H9 (cell line): ENCODE data around the gene NUDT8. TPM values are rescaled to one million over a fixed set of nuclear protein-coding genes. Genes with fewer than 3 reads are reported as not detected.

Source experiments
- DNase-seq: peaks from one replicate; pipeline ENCODE4 v3.0.0-alpha.2; 2017
- H2AFZ ChIP-seq: one replicate; pipeline ENCODE4 v1.6.1; 2013; ENCODE audit warnings: mild to moderate bottlenecking, low read length, control low read depth, moderate library complexity
- H2AK5ac ChIP-seq: 2 replicates; pipeline ENCODE4 v1.6.1; 2013; ENCODE audit warnings: low read length, control low read depth, mixed read lengths; ENCODE audit not compliant: insufficient read length
- H2BK120ac ChIP-seq: one replicate; pipeline ENCODE4 v1.6.1; 2013; ENCODE audit warnings: low read depth, mild to moderate bottlenecking, low read length, control low read depth, inconsistent platforms; ENCODE audit not compliant: poor library complexity, severe bottlenecking
- H2BK12ac ChIP-seq: 2 replicates; pipeline ENCODE4 v1.6.1; 2013; ENCODE audit warnings: low read length, control low read depth, mixed read lengths, low read depth; ENCODE audit not compliant: insufficient read length
- H2BK15ac ChIP-seq: 2 replicates; pipeline ENCODE4 v1.6.1; 2013; ENCODE audit warnings: low read depth, low read length, control low read depth
- H2BK20ac ChIP-seq: one replicate; pipeline ENCODE4 v1.6.1; 2013; ENCODE audit warnings: low read depth, mild to moderate bottlenecking, low read length, control low read depth, inconsistent platforms; ENCODE audit not compliant: poor library complexity, severe bottlenecking
- H2BK5ac ChIP-seq: 2 replicates; pipeline ENCODE4 v1.6.1; 2013; ENCODE audit warnings: low read length, control low read depth, mixed read lengths; ENCODE audit not compliant: insufficient read length
- H3K14ac ChIP-seq: 2 replicates; pipeline ENCODE4 v1.6.1; 2013; ENCODE audit warnings: low read length, control low read depth; ENCODE audit not compliant: insufficient read depth
- H3K18ac ChIP-seq: 2 replicates; pipeline ENCODE4 v1.6.1; 2013; ENCODE audit warnings: low read depth, mild to moderate bottlenecking, mixed read lengths, low read length, control low read depth; ENCODE audit not compliant: insufficient read length
- H3K23ac ChIP-seq: 2 replicates; pipeline ENCODE4 v1.6.1; 2013; ENCODE audit warnings: low read length, control low read depth, mixed read lengths, low read depth; ENCODE audit not compliant: insufficient read length
- H3K23me2 ChIP-seq: 2 replicates; pipeline ENCODE4 v1.6.1; 2013; ENCODE audit warnings: low read depth, mild to moderate bottlenecking, mixed read lengths, low read length, control low read depth; ENCODE audit not compliant: insufficient read length, poor library complexity, severe bottlenecking
- H3K27ac ChIP-seq: 2 replicates; pipeline ENCODE4 v1.5.1; 2013; ENCODE audit warnings: low read length, control low read depth, mixed read lengths, low read depth; ENCODE audit not compliant: insufficient read length
- H3K27me3 ChIP-seq: 2 replicates; pipeline ENCODE4 v1.6.1; 2013; ENCODE audit warnings: low read length, control low read depth, inconsistent platforms; ENCODE audit not compliant: insufficient read depth
- H3K4ac ChIP-seq: 2 replicates; pipeline ENCODE4 v1.6.1; 2013; ENCODE audit warnings: low read depth, mild to moderate bottlenecking, control low read depth, inconsistent platforms, low read length, moderate library complexity
- H3K4me1 ChIP-seq: 2 replicates; pipeline ENCODE4 v1.6.1; 2013; ENCODE audit warnings: low read length, control low read depth, inconsistent platforms; ENCODE audit not compliant: insufficient read depth
- H3K4me2 ChIP-seq: 2 replicates; pipeline ENCODE4 v1.6.1; 2013; ENCODE audit warnings: low read length, control low read depth, mixed read lengths; ENCODE audit not compliant: insufficient read length, insufficient read depth
- H3K56ac ChIP-seq: 2 replicates; pipeline ENCODE4 v1.6.1; 2013; ENCODE audit warnings: low read depth, mild to moderate bottlenecking, mixed read lengths, low read length, control low read depth; ENCODE audit not compliant: insufficient read length
- H3K79me1 ChIP-seq: 2 replicates; pipeline ENCODE4 v1.6.1; 2013; ENCODE audit warnings: low read depth, mild to moderate bottlenecking, moderate library complexity, low read length, control low read depth, inconsistent platforms; ENCODE audit not compliant: insufficient read depth, poor library complexity, severe bottlenecking
- H3K79me2 ChIP-seq: 2 replicates; pipeline ENCODE4 v1.6.1; 2013; ENCODE audit warnings: low read length, control low read depth, inconsistent platforms; ENCODE audit not compliant: insufficient read depth
- H3K9ac ChIP-seq: 2 replicates; pipeline ENCODE4 v1.6.1; 2013; ENCODE audit warnings: low read length, control low read depth, mixed read lengths; ENCODE audit not compliant: insufficient read length; ENCODE audit errors: extremely low read depth
- H3K9me3 ChIP-seq: one replicate; pipeline ENCODE4 v1.6.1; 2013; ENCODE audit warnings: low read depth, low read length, inconsistent platforms; ENCODE audit not compliant: control insufficient read depth
- H3T11ph ChIP-seq: one replicate; pipeline ENCODE4 v1.6.1; 2013; ENCODE audit warnings: mild to moderate bottlenecking, low read length, control low read depth, inconsistent platforms
- H4K20me1 ChIP-seq: one replicate; pipeline ENCODE4 v1.6.1; 2013; ENCODE audit not compliant: control insufficient read depth, insufficient read length, insufficient read depth
- H4K5ac ChIP-seq: 2 replicates; pipeline ENCODE4 v1.6.1; 2013; ENCODE audit warnings: low read depth, mild to moderate bottlenecking, mixed read lengths, low read length, control low read depth; ENCODE audit not compliant: insufficient read length
- H4K8ac ChIP-seq: replicated peaks from 2 replicates; pipeline ENCODE4 v1.6.1; 2013; ENCODE audit warnings: low read length, control low read depth, mixed read lengths, low read depth; ENCODE audit not compliant: insufficient read length
- H4K91ac ChIP-seq: 2 replicates; pipeline ENCODE4 v1.6.1; 2013; ENCODE audit warnings: low read depth, mild to moderate bottlenecking, moderate library complexity, mixed read lengths, low read length, control low read depth; ENCODE audit not compliant: insufficient read length
- H3K27ac Mint-ChIP-seq, 3 experiments: 2 replicates in 2 of 3; 3 replicates in 1 of 3; pipeline ENCODE4 v1.8.0; 2020 to 2021; ENCODE audit warnings: mixed read lengths in 3 of 3, mild to moderate bottlenecking in 1 of 3, moderate library complexity in 1 of 3
- H3K27me3 Mint-ChIP-seq: 2 replicates; pipeline ENCODE4 v1.8.0; 2021; ENCODE audit warnings: low read depth, mild to moderate bottlenecking, moderate library complexity, mixed read lengths
- H3K36me3 Mint-ChIP-seq, 3 experiments: 2 replicates in 2 of 3; 3 replicates in 1 of 3; pipeline ENCODE4 v1.8.0; 2020 to 2021; ENCODE audit warnings: low read depth in 3 of 3, mixed read lengths in 3 of 3; ENCODE audit not compliant: insufficient read depth in 1 of 3
- H3K4me1 Mint-ChIP-seq, 2 experiments: 2 replicates each; pipeline ENCODE4 v1.8.0; 2020; ENCODE audit warnings: mixed read lengths in 2 of 2
- H3K4me3 Mint-ChIP-seq, 2 experiments: 2 replicates in 1 of 2; 3 replicates in 1 of 2; pipeline ENCODE4 v1.8.0; 2020 to 2021; ENCODE audit warnings: mild to moderate bottlenecking in 2 of 2, mixed read lengths in 2 of 2, moderate library complexity in 1 of 2
- H3K9me3 Mint-ChIP-seq, 2 experiments: 2 replicates in 1 of 2; 3 replicates in 1 of 2; pipeline ENCODE4 v1.8.0; 2020; ENCODE audit warnings: mild to moderate bottlenecking in 2 of 2, mixed read lengths in 2 of 2, moderate library complexity in 1 of 2
- WGBS: extraction: QIAGEN DNeasy Blood & Tissue Kit; methylation state at CpG from one replicate; pipeline ENCODE4 v1.1.7; 2013; ENCODE audit warnings: missing lambda C conversion rate, low lambda C conversion rate, mixed read lengths; ENCODE audit not compliant: insufficient read length; ENCODE audit errors: extremely low coverage; 5-methylcytosine and 5-hydroxymethylcytosine counted together
- total RNA-seq: library from RNA; stranded (reverse); gene quantifications from 2 replicates; pipeline ENCODE4 v1.2.1, GENCODE V29; 2021
- TF ChIP-seq, protein P1 (sequence below): fragments of 200-600 bp; sonication (generic); conservative IDR thresholded peaks from 3 replicates; pipeline ENCODE4 v1.8.0; 2021; ENCODE audit warnings: antibody characterized with exemption, mild to moderate bottlenecking

Gene NUDT8
- total RNA-seq, 1 experiment from 2014 or later = 6.5 TPM

DNA sequence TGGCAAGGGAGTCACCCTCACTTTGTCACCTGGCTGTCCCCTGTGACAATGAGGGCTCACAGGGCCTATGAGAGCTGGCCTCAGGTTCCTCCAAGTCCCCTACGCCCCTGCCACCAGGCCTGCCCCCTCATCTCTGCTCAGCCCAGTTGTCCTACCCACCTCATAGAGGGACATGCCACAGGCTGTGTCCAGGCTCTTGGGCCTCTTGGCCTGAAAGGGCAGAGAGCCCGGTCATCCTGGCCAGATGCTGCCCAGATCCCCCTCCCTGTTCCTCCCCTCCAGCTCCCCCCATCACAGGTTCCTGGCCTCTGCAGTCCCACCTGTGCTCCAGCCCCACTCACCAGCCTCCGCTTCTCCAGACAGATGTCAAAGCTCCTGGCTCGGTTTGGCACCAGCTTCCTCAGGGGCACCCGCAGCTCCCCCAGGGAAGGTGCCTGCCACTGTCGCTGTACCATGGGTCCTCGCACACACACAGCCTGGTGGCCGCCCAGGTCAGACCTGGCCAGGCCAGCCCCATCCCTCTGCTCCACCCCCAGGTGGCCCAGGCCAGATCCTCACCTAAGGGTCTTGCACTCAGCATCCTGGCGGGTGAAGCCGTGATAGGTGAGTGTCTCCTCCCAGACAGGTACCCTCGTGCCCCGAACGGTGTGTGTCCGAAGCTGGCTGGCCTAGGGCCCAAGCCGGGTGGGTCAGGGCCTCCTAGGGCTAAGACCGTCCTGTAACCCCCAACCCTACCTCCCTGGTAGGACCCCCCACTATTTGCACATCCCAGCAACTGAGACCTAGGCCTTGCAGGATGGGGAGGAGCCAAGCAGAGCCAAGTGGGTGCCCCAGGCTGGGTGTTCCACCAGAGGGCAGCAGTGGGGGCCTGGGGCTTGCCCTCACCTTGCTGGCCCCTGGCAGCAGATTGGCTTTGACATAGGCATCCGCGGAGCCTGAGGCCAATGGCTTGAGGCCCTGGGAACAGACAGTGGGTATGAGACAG lies 14.7 kb downstream of the NUDT8 start:
- Histone ChIP-seq H3K18ac (no peak overlapping the region), H3K79me2 (no peaks in the 10 kb centered on the region), H4K8ac (no peak overlapping the region), H3K14ac (no peak overlapping the region), H3K9ac (no peak overlapping the region), H3K4ac (no peak overlapping the region), H3K27ac (no peak overlapping the region), H3K4me1 (peaks cover 7% of the 10 kb centered on the region; the same call in 1 of the 2 replicates), H3T11ph (no peak overlapping the region), H2BK120ac (no peak overlapping the region), H2AK5ac (no peak overlapping the region), H3K23ac (no peak overlapping the region), H2BK15ac (no peak overlapping the region), H3K23me2 (no peaks in the 10 kb centered on the region), H3K27me3 (peaks cover 3% of the 10 kb centered on the region; the same call in 1 of the 2 replicates), H2BK5ac (no peak overlapping the region), H2BK12ac (no peak overlapping the region), H3K4me2 (no peak overlapping the region), H2BK20ac (no peak overlapping the region), H4K20me1 (no peaks in the 10 kb centered on the region), H4K91ac (no peak overlapping the region), H2AFZ (no peak overlapping the region), H4K5ac (no peak overlapping the region), H3K9me3 (no peaks in the 10 kb centered on the region), H3K56ac (no peak overlapping the region), H3K79me1 (no peaks in the 10 kb centered on the region)
- Mint-ChIP-seq H3K27me3 (peaks cover 33% of the 10 kb centered on the region), H3K9me3 (peaks cover 0 to 6% of the 10 kb centered on the region in 2 experiments; a peak in 2 of 5 replicates), H3K4me3 (peak overlapping the region in 1 of 2 experiments; percentile 34; a peak in 1 of 5 replicates), H3K36me3 (peaks cover 13 to 24% (median 20%) of the 10 kb centered on the region in 3 experiments), H3K27ac (peak overlapping the region in 1 of 3 experiments; percentile 15; a peak in 1 of 7 replicates), H3K4me1 (peaks cover 35 to 47% of the 10 kb centered on the region in 2 experiments)
- peak; percentile 88 for DNase-seq
- no CpG with 5 or more reads among the region's 18 CpGs for WGBS
- TF ChIP-seq, protein P1, sequence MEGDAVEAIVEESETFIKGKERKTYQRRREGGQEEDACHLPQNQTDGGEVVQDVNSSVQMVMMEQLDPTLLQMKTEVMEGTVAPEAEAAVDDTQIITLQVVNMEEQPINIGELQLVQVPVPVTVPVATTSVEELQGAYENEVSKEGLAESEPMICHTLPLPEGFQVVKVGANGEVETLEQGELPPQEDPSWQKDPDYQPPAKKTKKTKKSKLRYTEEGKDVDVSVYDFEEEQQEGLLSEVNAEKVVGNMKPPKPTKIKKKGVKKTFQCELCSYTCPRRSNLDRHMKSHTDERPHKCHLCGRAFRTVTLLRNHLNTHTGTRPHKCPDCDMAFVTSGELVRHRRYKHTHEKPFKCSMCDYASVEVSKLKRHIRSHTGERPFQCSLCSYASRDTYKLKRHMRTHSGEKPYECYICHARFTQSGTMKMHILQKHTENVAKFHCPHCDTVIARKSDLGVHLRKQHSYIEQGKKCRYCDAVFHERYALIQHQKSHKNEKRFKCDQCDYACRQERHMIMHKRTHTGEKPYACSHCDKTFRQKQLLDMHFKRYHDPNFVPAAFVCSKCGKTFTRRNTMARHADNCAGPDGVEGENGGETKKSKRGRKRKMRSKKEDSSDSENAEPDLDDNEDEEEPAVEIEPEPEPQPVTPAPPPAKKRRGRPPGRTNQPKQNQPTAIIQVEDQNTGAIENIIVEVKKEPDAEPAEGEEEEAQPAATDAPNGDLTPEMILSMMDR = peak; percentile 82
